NT2/D1 (cell line): Measurements from ENCODE around the gene NEURL2.

Source experiments
- SUZ12 ChIP-seq: IDR thresholded peaks from 2 replicates; pipeline ENCODE4 v1.6.1; 2011; ENCODE audit not compliant: insufficient read length, insufficient read depth; ENCODE audit errors: extremely low read depth
- YY1 ChIP-seq: IDR thresholded peaks from 2 replicates; pipeline ENCODE4 v1.6.1; 2011; ENCODE audit not compliant: insufficient read length, insufficient read depth
- ZNF274 ChIP-seq: IDR thresholded peaks from 2 replicates; pipeline ENCODE4 v1.6.1; 2011; ENCODE audit warnings: mild to moderate bottlenecking, low read depth, low read length

DNA sequence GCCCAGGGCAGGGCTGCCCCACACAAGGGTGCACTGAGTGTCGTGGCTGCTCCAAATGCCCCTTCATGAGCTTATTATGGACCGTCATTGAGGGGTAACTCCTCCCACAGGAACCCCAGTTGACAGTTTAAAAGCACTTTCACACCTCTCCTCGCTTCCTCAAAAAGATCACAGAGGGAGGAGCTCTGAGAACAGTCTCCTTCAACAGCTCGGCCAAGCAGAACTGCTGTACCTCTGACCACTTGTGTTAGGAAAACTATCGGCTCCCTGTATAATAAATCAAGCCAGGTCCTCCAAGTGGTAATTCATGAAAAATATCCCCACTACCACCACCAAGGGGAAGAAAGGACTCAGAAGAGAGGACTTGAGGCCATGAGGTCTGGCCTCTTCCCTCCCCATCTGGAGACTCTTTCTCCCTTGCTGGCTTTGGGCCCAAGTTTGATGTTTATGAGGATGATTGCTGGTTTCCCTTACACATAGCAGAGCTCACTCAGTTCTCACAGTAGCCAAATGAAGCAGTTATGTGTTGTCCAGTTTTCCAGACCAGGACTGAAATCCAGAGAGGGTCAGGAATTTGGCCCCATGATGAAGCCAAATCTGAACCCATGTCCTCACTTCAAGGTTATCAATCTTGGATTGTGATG lies 48.7 kb downstream of the NEURL2 start:
- TF ChIP-seq ZNF274 (no peak), YY1 (no peak), SUZ12 (no peak)
